HepG2 (cell line): ENCODE data around the gene JMJD4. TPM values are rescaled to one million over a fixed set of nuclear protein-coding genes. Genes with fewer than 3 reads are reported as not detected.
A peak's percentile ranks its signal among the peaks of the same experiment; 100 is the strongest.

ENCODE experiments used
- AGO2 ChIP-seq: fragments of 200-400 bp; formaldehyde crosslinking; optimal IDR thresholded peaks from 2 replicates; pipeline ENCODE3; 2017; ENCODE audit warnings: mild to moderate bottlenecking, low read depth, low read length, moderate library complexity
- BRD4 ChIP-seq: sonication (generic); formaldehyde crosslinking; IDR thresholded peaks from 2 replicates; pipeline ENCODE4 v1.4.0; 2020; ENCODE audit warnings: missing genetic modification reagents
- HNRNPLL ChIP-seq: fragments of 200-400 bp; formaldehyde crosslinking; IDR thresholded peaks from 2 replicates; pipeline ENCODE4 v1.6.1; 2017; ENCODE audit warnings: mild to moderate bottlenecking, low read depth, low read length; ENCODE audit not compliant: poor library complexity, severe bottlenecking
- IKZF4 ChIP-seq: sonication (generic); formaldehyde crosslinking; IDR thresholded peaks from 2 replicates; pipeline ENCODE4 v1.5.1; 2020; ENCODE audit warnings: borderline replicate concordance, mild to moderate bottlenecking, low read depth, missing genetic modification reagents; ENCODE audit errors: not compliant biosample characterization
- NR0B2 ChIP-seq: sonication (generic); formaldehyde crosslinking; IDR thresholded peaks from 2 replicates; pipeline ENCODE4 v1.4.0; 2020; ENCODE audit warnings: mild to moderate bottlenecking, missing genetic modification reagents
- PCBP1 ChIP-seq: fragments of 200-400 bp; formaldehyde crosslinking; IDR thresholded peaks from 2 replicates; pipeline ENCODE4 v1.6.1; 2017; ENCODE audit warnings: mild to moderate bottlenecking, low read depth, low read length, borderline replicate concordance
- PHF5A ChIP-seq: IDR thresholded peaks from one replicate; pipeline ENCODE4 v1.6.1; 2018; ENCODE audit warnings: low read depth, missing genetic modification reagents; ENCODE audit not compliant: unreplicated experiment
- PITX1 ChIP-seq: sonication (generic); formaldehyde crosslinking; IDR thresholded peaks from 2 replicates; pipeline ENCODE4 v1.5.1; 2020; ENCODE audit warnings: mild to moderate bottlenecking, missing genetic modification reagents
- POGK ChIP-seq: sonication (generic); formaldehyde crosslinking; conservative IDR thresholded peaks from 2 replicates; pipeline ENCODE4 v1.8.0; 2022; ENCODE audit warnings: mild to moderate bottlenecking, moderate library complexity, missing genetic modification reagents
- RORA ChIP-seq: sonication (generic); formaldehyde crosslinking; IDR thresholded peaks from 2 replicates; pipeline ENCODE4 v1.5.0; 2020; ENCODE audit warnings: mild to moderate bottlenecking, missing genetic modification reagents, moderate library complexity
- ZMAT3 ChIP-seq: sonication (generic); formaldehyde crosslinking; conservative IDR thresholded peaks from 2 replicates; pipeline ENCODE4 v1.7.0; 2021; ENCODE audit warnings: missing genetic modification reagents
- ZNF18 ChIP-seq: sonication (generic); formaldehyde crosslinking; IDR thresholded peaks from 2 replicates; pipeline ENCODE4 v1.8.0; 2022; ENCODE audit warnings: mild to moderate bottlenecking, missing genetic modification reagents; ENCODE audit not compliant: insufficient replicate concordance
- ZNF225 ChIP-seq: sonication (generic); formaldehyde crosslinking; IDR thresholded peaks from 2 replicates; pipeline ENCODE4 v1.4.0; 2020; ENCODE audit warnings: mild to moderate bottlenecking, missing genetic modification reagents
- ZNF296 ChIP-seq: sonication (generic); formaldehyde crosslinking; conservative IDR thresholded peaks from 2 replicates; pipeline ENCODE4 v1.5.0; 2020; ENCODE audit warnings: mild to moderate bottlenecking, missing genetic modification reagents
- ZNF607 ChIP-seq: sonication (generic); formaldehyde crosslinking; IDR thresholded peaks from 2 replicates; pipeline ENCODE4 v1.5.1; 2020; ENCODE audit warnings: missing genetic modification reagents, mild to moderate bottlenecking, borderline replicate concordance
- ZNF775 ChIP-seq: sonication (generic); formaldehyde crosslinking; IDR thresholded peaks from 2 replicates; pipeline ENCODE4 v1.4.0; 2020; ENCODE audit warnings: missing genetic modification reagents, mild to moderate bottlenecking, moderate library complexity, borderline replicate concordance
- ZNF776 ChIP-seq: sonication (generic); formaldehyde crosslinking; IDR thresholded peaks from 2 replicates; pipeline ENCODE4 v1.4.0; 2020; ENCODE audit warnings: mild to moderate bottlenecking, missing genetic modification reagents
- ZNF782 ChIP-seq: sonication (generic); formaldehyde crosslinking; IDR thresholded peaks from 2 replicates; pipeline ENCODE4 v1.4.0; 2020; ENCODE audit warnings: missing genetic modification reagents, mild to moderate bottlenecking, borderline replicate concordance
- ZSCAN9 ChIP-seq: IDR thresholded peaks from 2 replicates; pipeline ENCODE4 v1.6.1; 2016; ENCODE audit warnings: borderline replicate concordance
- polyA plus RNA-seq, 8 experiments: library from polyadenylated mRNA; depleted of rRNA in 3 of 8; stranded (reverse) in 7 of 8; unstranded in 1 of 8; fragments of >200 nt; fragmentation: Illumina TruSeq in 4 of 8; extraction: Trizol in 4 of 8; gene quantifications; 2 replicates each; pipeline versions ENCODE4 v1.2.1 to v1.2.3, GENCODE V29; 2011 to 2016; ENCODE audit warnings: low read depth in 4 of 8, missing spikeins in 1 of 8, mixed read lengths in 1 of 8; ENCODE audit not compliant: insufficient read depth in 1 of 8
- total RNA-seq, 5 experiments: library from RNA; depleted of rRNA; stranded (reverse); fragments of >200 nt; fragmentation: Illumina TruSeq; extraction: Trizol; gene quantifications; 2 replicates each; pipeline ENCODE4 v1.2.3, GENCODE V29; 2016; ENCODE audit warnings: low read depth in 1 of 5
- TF ChIP-seq, protein P1 (sequence below): sonication (generic); formaldehyde crosslinking; IDR thresholded peaks from 2 replicates; pipeline ENCODE4 v1.4.0; 2020; ENCODE audit warnings: low read depth, mild to moderate bottlenecking, missing genetic modification reagents
- TF ChIP-seq, protein P2 (sequence below): sonication (generic); formaldehyde crosslinking; IDR thresholded peaks from 2 replicates; pipeline ENCODE4 v1.9.0; 2022; ENCODE audit warnings: missing genetic modification reagents, mild to moderate bottlenecking, borderline replicate concordance

Gene JMJD4
- total and polyA plus RNA-seq, 2 of the 13 experiments (the other 11 are each of a cell fraction or from before 2014, with no cell fraction given), result 10.2 to 29.0 TPM

DNA sequence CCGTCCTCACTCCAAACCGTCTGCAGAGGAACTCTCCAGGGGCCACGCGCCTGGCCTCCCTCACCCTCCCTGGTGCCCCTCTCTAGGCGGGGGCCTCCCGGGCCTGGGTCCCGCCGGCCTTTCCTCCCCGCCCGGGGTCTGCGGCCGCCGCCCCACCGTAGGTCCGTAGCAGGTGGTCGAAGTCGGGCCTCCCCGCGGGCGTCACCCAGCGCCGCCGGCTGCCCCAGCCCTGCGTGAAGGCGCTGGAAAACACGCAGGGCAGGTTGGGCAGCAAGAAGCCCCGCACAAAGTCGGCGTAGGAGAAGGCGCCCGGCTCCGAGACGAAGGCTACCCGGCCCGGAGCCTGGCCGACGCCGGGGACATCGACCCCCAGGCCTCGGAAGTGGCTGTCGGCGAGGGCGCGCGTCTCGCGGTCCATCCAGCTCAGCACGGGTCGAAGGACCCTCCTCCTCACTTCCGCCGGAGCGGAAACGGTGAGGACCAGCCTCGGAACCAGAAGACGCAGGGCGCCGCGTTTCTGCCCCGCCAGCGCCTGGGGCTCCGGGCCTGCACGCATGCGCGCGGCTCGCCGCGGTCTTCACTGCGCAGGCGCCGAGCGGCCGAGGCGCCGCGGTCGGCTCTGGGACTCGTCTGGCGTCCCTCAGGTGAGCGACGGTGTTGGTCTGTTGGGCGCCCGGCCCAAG, at the start of gene JMJD4, which contains the start of gene SNAP47 (continued):
- TF ChIP-seq IKZF4 (CRISPR knock-in tag) (peak; percentile 63), PCBP1 (no peak), PITX1 (peak; percentile 59; the same call in 1 of the 2 replicates), ZNF776 (0 out of 2 replicates have a peak, but pooled peaks have one; percentile 22), ZNF775 (CRISPR knock-in tag) (no peak; the same call in 1 of the 2 replicates), ZSCAN9 (CRISPR knock-in tag) (peak; percentile 84; the same call in 1 of the 2 replicates), RORA (CRISPR knock-in tag) (no peak), BRD4 (CRISPR knock-in tag) (peak; percentile 93; the same call in 1 of the 2 replicates), ZNF607 (CRISPR knock-in tag) (peak; percentile 98), NR0B2 (CRISPR knock-in tag) (peak; percentile 90), PHF5A (peak; percentile 94), HNRNPLL (peak; percentile 63), ZNF782 (no peak; the same call in 1 of the 2 replicates), ZMAT3 (CRISPR knock-in tag) (peak; percentile 97), ZNF18 (CRISPR knock-in tag) (peak; percentile 86), POGK (peak; percentile 99), AGO2 (peak; percentile 89), ZNF296 (CRISPR knock-in tag) (no peak; the same call in 1 of the 2 replicates), ZNF225 (CRISPR knock-in tag) (peak; percentile 80)
- TF ChIP-seq, protein P1, sequence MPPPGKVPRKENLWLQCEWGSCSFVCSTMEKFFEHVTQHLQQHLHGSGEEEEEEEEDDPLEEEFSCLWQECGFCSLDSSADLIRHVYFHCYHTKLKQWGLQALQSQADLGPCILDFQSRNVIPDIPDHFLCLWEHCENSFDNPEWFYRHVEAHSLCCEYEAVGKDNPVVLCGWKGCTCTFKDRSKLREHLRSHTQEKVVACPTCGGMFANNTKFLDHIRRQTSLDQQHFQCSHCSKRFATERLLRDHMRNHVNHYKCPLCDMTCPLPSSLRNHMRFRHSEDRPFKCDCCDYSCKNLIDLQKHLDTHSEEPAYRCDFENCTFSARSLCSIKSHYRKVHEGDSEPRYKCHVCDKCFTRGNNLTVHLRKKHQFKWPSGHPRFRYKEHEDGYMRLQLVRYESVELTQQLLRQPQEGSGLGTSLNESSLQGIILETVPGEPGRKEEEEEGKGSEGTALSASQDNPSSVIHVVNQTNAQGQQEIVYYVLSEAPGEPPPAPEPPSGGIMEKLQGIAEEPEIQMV (CRISPR knock-in tag), result 0 out of 2 replicates have a peak, but pooled peaks have one; percentile 20
- TF ChIP-seq, protein P2, sequence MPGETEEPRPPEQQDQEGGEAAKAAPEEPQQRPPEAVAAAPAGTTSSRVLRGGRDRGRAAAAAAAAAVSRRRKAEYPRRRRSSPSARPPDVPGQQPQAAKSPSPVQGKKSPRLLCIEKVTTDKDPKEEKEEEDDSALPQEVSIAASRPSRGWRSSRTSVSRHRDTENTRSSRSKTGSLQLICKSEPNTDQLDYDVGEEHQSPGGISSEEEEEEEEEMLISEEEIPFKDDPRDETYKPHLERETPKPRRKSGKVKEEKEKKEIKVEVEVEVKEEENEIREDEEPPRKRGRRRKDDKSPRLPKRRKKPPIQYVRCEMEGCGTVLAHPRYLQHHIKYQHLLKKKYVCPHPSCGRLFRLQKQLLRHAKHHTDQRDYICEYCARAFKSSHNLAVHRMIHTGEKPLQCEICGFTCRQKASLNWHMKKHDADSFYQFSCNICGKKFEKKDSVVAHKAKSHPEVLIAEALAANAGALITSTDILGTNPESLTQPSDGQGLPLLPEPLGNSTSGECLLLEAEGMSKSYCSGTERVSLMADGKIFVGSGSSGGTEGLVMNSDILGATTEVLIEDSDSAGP (CRISPR knock-in tag), result peak; percentile 97
